ENCODE results near the gene ERN1. TPM values are rescaled to one million over a fixed set of nuclear protein-coding genes. Genes with fewer than 3 reads are reported as not detected.

ERN1 gene
- total and polyA plus RNA-seq, 4 donors: 8.3 to 34.2 (median 19.4) TPM

DNA sequence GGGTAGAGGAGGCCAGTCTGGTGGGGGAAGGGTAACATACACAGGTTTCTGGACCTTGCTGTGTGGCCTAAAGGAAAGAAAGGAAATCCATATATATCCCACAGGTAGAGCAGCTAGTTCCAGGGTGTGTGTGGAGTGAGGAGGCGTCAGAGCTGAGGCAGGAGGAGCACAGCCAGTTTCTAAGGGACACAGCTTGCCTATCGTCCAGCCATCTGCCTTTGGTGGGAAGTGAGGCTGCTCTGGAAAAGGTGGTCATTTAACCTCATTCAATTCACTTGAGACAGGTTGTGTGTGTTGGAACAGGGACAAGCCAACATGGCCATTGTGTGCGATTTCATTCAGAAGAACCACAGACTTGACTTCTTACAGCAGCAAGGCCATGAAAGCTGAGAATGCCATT lies 36.9 kb upstream of the ERN1 start:
- WGBS, 2 donors: 96 to 99% methylated on average over 3 of the region's 3 CpGs
- Histone ChIP-seq H3K4me3 (no peak overlapping the region), H3K36me3 (ENCODE audit: control insufficient read depth in 4 of 4, insufficient read depth in 4 of 4, low read length in 4 of 4) (peaks cover 0 to 15% (median 7%) of the 10 kb centered on the region in 4 donors), H3K9ac (ENCODE audit: insufficient read depth in 1 of 2, low read length in 2 of 2) (no peak overlapping the region), H3K4me1 (ENCODE audit: control insufficient read depth in 5 of 5, insufficient read depth in 5 of 5, low read length in 5 of 5) (peaks cover 0 to 9% (median 0%) of the 10 kb centered on the region in 5 donors), H3K27me3 (ENCODE audit: control insufficient read depth in 3 of 3, insufficient read depth in 3 of 3, low read length in 2 of 3) (no peaks in the 10 kb centered on the region), H3K9me3 (ENCODE audit: control insufficient read depth in 4 of 4, insufficient read depth in 3 of 4, low read length in 3 of 4) (no peaks in the 10 kb centered on the region), H3K27ac (ENCODE audit: low read depth in 1 of 2, low read length in 1 of 2) (no peak overlapping the region)
- DNase-seq (no peak), ATAC-seq (ENCODE audit: insufficient read depth, low FRiP score) (no peak)
- TF ChIP-seq CTCF (IDR thresholded peaks at IDR 0.05; ENCODE audit: control extremely low read depth, extremely low read depth): no peak

DNA sequence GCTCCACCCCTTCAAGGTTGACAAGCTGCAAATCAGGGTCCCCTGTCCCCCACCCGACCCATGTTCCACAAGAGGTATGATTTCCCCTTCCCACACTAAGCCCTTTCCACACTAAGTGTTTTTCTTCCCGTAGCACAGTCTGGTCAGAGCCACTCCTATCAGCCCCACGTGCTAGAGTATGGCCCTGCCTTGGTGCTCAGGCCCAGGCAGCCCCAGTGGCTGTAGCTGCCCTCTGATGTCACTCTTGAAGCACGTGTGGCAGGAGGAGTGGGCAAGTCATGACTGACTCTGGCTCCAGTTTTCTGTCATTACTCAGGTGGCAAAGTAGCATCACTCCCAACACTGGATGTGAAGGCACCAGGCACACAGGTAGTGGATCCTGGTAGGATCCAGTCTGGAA lies 35.4 kb upstream of the ERN1 start:
- Histone ChIP-seq H3K36me3 (ENCODE audit: control insufficient read depth in 4 of 4, insufficient read depth in 4 of 4, low read length in 4 of 4) (peaks cover 0 to 13% (median 5%) of the 10 kb centered on the region in 4 donors), H3K4me3 (no peak overlapping the region), H3K27me3 (ENCODE audit: control insufficient read depth in 3 of 3, insufficient read depth in 3 of 3, low read length in 2 of 3) (no peaks in the 10 kb centered on the region), H3K9me3 (ENCODE audit: control insufficient read depth in 4 of 4, insufficient read depth in 3 of 4, low read length in 3 of 4) (no peaks in the 10 kb centered on the region), H3K4me1 (ENCODE audit: control insufficient read depth in 5 of 5, insufficient read depth in 5 of 5, low read length in 5 of 5) (peaks cover 0 to 6% (median 0%) of the 10 kb centered on the region in 5 donors), H3K9ac (ENCODE audit: insufficient read depth in 1 of 2, low read length in 2 of 2) (no peak overlapping the region), H3K27ac (ENCODE audit: low read depth in 1 of 2, low read length in 1 of 2) (no peak overlapping the region)
- ATAC-seq (ENCODE audit: insufficient read depth, low FRiP score) (no peak), DNase-seq (no peak)
- TF ChIP-seq CTCF (IDR thresholded peaks at IDR 0.05; ENCODE audit: control extremely low read depth, extremely low read depth): no peak
- 93 to 96% methylated on average over 4 of the region's 4 CpGs for WGBS, 2 donors

DNA sequence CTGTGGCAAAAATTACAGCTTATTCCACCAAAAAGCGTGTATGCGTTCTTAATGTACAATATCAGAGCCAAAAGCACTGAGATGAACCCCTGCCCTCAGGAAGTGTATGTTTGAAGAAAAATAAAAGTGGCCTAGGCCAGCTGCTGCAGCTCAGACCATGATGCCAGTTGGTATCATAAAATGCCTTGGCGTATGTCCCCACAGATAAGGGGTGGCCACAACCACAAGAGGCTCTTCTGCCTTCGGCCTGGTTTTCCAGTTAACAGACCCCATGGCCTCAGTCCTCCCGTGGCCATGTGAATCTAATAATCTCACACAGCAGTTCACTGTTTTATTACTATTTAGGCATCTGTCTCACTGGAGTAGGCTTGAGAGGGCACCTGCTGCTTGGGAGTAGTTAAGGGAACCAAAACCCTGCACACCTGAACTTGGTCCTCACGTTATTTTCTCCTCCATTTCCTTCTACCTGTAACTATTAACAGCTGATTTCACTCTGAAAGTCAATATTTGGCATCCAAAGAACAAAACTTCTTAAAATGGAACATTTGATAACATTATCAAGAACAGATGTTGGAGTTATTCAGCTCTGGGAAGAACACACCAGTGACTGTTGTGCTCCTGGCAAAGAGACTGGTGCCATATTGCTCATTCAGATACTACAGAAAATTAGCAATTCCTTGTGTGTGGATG lies 34.8 kb upstream of the ERN1 start:
- DNase-seq (no peak), ATAC-seq (ENCODE audit: insufficient read depth, low FRiP score) (no peak)
- peaks cover 0 to 6% (median 0%) of the 10 kb centered on the region in 5 donors for H3K4me1 ChIP-seq (ENCODE audit: control insufficient read depth in 5 of 5, insufficient read depth in 5 of 5, low read length in 5 of 5)
- H3K4me3 ChIP-seq: no peak overlapping the region
- H3K27ac ChIP-seq (ENCODE audit: low read depth in 1 of 2, low read length in 1 of 2): no peak overlapping the region
- H3K9me3 ChIP-seq (ENCODE audit: control insufficient read depth in 4 of 4, insufficient read depth in 3 of 4, low read length in 3 of 4): no peaks in the 10 kb centered on the region
- 94 to 95% methylated on average over 6 of the region's 6 CpGs for WGBS, 2 donors
- no peak overlapping the region for H3K9ac ChIP-seq (ENCODE audit: insufficient read depth in 1 of 2, low read length in 2 of 2)
- H3K27me3 ChIP-seq (ENCODE audit: control insufficient read depth in 3 of 3, insufficient read depth in 3 of 3, low read length in 2 of 3): no peaks in the 10 kb centered on the region
- no peak for TF ChIP-seq CTCF (IDR thresholded peaks at IDR 0.05; ENCODE audit: control extremely low read depth, extremely low read depth)
- H3K36me3 ChIP-seq (ENCODE audit: control insufficient read depth in 4 of 4, insufficient read depth in 4 of 4, low read length in 4 of 4): peaks cover 0 to 11% (median 3%) of the 10 kb centered on the region in 4 donors
